HG02938 (cell line): ENCODE measurements around the gene SIRT6.
"Not testable (repeated sequence)": the region's sequence is repeated elsewhere in the genome, so short reads cannot be mapped to it uniquely, and the experiment has no call there.

ENCODE experiments used
- ATAC-seq: cut with Tn5 transposase; IDR thresholded peaks from one replicate; pipeline ENCODE4 v1.9.1; 2021; ENCODE audit warnings: mild to moderate bottlenecking, moderate library complexity; ENCODE audit not compliant: unreplicated experiment

SIRT6 gene

GRCh38 chr19:4138445-4138844 lies 43.9 kb downstream of the SIRT6 start:
- no peak for ATAC-seq

DNA sequence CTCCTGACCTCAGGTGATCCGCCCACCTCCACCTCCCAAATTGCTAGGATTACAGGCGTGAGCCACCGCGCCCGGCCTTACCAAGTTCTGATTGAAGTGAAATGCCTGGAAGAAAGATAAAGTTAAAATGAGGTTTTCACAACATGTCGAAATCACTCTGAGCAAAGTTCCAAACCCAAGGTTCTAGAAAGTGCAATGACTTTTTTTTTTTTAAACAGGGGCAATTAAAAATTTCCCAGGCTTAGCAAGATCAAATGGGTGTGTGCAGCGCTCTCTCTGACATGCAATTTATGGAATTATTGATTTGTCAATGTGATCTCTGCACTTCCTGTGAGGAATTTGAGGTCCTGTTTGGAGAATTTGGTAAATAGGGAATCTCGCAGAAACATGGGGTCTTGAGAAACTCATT lies 45.7 kb downstream of the SIRT6 start:
- no peak for ATAC-seq

GRCh38 chr19:4135386-4135785 lies 47.0 kb downstream of the SIRT6 start:
- ATAC-seq, result not testable (repeated sequence)

DNA sequence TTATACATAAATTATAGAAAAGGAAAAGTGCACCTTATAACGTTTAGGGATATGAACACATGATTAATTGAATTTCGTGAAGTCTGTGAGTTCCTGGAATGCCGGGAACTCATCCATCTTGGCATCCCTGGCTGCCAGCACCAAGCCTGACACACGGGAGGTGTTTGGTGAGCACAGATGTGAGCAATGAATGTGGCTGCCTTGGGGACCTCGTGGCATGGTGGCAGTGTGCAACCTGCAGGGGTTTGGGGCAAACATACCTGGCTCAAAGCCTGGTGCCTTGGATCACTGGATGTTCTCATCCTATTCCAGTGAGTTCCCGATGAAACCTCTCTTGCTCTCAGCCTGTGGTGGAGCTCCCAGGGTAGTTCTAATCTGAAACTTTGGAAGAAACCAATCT lies 48.0 kb downstream of the SIRT6 start:
- no peak for ATAC-seq

GRCh38 chr19:4130744-4131438 lies 51.5 kb downstream of the SIRT6 start:
- ATAC-seq, result no peak

DNA sequence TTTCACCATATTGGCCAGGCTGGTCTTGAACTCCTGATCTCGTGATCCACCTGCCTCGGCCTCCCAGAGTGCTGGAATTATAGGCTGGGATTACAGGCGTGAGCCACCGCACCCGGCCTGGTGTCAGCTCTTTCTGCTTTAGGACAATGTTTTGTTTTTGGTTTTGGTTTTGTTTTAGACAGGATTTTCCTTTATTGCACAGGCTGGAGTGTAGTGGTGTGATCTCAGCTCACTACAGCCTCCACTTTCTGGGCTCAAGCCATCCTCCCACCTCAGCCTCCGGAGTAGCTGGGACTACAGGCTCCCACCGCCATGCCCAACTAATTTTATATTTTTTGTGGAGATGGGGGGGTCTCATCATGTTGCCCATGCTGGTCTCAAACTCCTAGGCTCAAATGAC lies 53.3 kb downstream of the SIRT6 start:
- not testable (repeated sequence) for ATAC-seq

DNA sequence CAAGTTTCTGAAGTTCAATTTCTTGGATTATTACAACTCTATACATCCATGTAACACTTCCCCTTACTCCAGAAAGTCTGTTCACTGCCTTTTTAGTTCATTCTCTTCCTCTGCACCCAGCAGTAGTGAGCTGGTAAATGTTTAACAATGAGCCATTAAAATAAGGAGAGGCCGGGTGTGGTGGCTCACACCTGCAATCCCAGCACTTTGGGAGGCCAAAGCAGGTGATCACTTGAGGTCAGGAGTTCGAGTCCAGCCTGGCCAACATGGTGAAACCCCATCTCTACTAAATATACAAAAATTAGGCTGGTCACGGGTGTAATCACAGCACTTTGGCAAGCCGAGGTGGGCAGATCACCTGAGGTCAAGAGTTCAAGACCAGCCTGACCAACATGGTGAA lies 55.0 kb downstream of the SIRT6 start:
- ATAC-seq, result not testable (repeated sequence)

GRCh38 chr19:4124638-4125037 lies 57.7 kb downstream of the SIRT6 start:
- ATAC-seq, result no peak
